ENCODE results near the gene GBP1.

DNA sequence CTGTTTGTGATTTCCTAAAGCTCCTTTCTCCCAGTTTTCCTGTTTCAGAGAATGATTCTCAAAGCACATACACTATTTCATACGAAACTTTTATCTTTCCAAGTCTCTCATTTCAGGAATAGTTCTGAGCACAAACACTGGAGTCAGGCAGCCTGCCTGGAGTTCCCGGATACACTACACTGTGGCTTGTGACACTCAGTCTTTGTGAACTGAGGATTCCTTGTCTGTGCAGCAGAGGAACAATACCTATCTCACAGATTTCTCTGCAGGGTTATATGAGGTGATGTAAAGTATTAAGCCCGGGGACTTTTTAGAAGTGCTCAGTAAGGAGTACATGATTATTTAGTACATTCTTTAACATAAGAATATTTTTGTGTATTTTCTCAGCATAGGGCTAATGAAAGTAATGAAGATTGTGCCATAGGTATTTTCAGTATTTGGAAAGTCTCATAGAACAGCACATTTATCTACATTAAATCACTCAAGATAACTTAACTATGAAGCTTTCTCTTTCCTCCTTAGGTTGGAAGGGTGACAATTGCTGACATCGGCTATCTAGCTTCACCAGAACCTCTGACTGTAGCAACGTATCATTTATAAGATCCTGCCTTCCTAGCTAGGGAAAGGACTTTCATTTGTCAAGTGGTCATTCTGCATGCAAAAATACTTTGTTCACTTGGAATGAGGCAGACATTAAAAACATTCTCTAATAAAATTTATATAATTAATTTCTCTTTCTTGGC, 48.0 kb upstream of the GBP1 start:
- TF ChIP-seq, protein P1, sequence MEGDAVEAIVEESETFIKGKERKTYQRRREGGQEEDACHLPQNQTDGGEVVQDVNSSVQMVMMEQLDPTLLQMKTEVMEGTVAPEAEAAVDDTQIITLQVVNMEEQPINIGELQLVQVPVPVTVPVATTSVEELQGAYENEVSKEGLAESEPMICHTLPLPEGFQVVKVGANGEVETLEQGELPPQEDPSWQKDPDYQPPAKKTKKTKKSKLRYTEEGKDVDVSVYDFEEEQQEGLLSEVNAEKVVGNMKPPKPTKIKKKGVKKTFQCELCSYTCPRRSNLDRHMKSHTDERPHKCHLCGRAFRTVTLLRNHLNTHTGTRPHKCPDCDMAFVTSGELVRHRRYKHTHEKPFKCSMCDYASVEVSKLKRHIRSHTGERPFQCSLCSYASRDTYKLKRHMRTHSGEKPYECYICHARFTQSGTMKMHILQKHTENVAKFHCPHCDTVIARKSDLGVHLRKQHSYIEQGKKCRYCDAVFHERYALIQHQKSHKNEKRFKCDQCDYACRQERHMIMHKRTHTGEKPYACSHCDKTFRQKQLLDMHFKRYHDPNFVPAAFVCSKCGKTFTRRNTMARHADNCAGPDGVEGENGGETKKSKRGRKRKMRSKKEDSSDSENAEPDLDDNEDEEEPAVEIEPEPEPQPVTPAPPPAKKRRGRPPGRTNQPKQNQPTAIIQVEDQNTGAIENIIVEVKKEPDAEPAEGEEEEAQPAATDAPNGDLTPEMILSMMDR (IDR thresholded peaks at IDR 0.05) = no peak
- TF ChIP-seq POLR2A (IDR thresholded peaks at IDR 0.05) = no peak
